SK-N-SH (cell line): ENCODE results near the gene ATF6.
"Not testable (repeated sequence)": the region's sequence is repeated elsewhere in the genome, so short reads cannot be mapped to it uniquely, and the experiment has no call there.

ENCODE experiments used
- EP300 ChIP-seq, 2 experiments: IDR thresholded peaks; 2 replicates each; pipeline versions ENCODE4 v1.4.0 to v1.6.1; 2012; ENCODE audit warnings: borderline replicate concordance in 1 of 2, low read depth in 1 of 2, low read length in 1 of 2
- EZH2phosphoT487 ChIP-seq: fragments of 200-600 bp; sonication (generic); IDR thresholded peaks from 2 replicates; pipeline ENCODE4 v1.6.1; 2017; ENCODE audit warnings: low read depth, mixed run types, mild to moderate bottlenecking, antibody characterized with exemption, moderate library complexity, borderline replicate concordance
- GABPA ChIP-seq: IDR thresholded peaks from 2 replicates; pipeline ENCODE4 v1.4.0; 2012; ENCODE audit warnings: low read depth, mild to moderate bottlenecking
- POLR2AphosphoS5 ChIP-seq: IDR thresholded peaks from 2 replicates; pipeline ENCODE4 v1.6.1; 2012; ENCODE audit warnings: low read depth, low read length
- RCOR1 ChIP-seq: fragments of 150-350 bp; IDR thresholded peaks from 2 replicates; pipeline ENCODE4 v1.6.1; 2017; ENCODE audit warnings: antibody characterized with exemption, low read length
- SMC3 ChIP-seq: IDR thresholded peaks from 2 replicates; pipeline ENCODE4 v1.6.1; 2012; ENCODE audit warnings: low read depth, low read length, improper control_type of control experiment
- TAF1 ChIP-seq: IDR thresholded peaks from 2 replicates; pipeline ENCODE4 v1.6.1; 2012; ENCODE audit warnings: low read depth, mild to moderate bottlenecking, low read length, moderate library complexity, borderline replicate concordance
- YY1 ChIP-seq: IDR thresholded peaks from 2 replicates; pipeline ENCODE4 v1.4.0; 2012; ENCODE audit warnings: low read depth, mild to moderate bottlenecking
- TF ChIP-seq, protein P1 (sequence below): fragments of 200-600 bp; sonication (generic); IDR thresholded peaks from 2 replicates; pipeline ENCODE4 v1.6.1; 2017; ENCODE audit warnings: antibody characterized with exemption, mild to moderate bottlenecking, moderate library complexity

DNA sequence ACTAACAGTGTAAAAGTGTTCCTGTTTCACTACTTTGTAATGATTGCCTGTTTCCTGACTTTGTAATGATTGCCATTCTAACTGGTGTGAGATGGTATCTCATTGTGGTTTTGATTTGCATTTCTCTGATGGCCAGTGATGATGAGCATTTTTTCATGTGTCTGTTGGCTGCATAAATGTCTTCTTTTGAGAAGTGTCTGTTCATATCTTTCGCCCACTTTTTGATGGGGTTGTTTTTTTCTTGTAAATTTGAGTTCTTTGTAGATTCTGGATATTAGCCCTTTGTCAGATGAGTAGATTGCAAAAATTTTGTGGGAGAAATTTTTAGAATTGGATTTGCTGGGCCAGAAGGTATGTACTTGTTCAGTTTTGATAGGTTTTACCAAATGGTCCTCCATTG, 43.5 kb downstream of the ATF6 start:
- TF ChIP-seq, protein P1, sequence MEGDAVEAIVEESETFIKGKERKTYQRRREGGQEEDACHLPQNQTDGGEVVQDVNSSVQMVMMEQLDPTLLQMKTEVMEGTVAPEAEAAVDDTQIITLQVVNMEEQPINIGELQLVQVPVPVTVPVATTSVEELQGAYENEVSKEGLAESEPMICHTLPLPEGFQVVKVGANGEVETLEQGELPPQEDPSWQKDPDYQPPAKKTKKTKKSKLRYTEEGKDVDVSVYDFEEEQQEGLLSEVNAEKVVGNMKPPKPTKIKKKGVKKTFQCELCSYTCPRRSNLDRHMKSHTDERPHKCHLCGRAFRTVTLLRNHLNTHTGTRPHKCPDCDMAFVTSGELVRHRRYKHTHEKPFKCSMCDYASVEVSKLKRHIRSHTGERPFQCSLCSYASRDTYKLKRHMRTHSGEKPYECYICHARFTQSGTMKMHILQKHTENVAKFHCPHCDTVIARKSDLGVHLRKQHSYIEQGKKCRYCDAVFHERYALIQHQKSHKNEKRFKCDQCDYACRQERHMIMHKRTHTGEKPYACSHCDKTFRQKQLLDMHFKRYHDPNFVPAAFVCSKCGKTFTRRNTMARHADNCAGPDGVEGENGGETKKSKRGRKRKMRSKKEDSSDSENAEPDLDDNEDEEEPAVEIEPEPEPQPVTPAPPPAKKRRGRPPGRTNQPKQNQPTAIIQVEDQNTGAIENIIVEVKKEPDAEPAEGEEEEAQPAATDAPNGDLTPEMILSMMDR = not testable (repeated sequence)
- TF ChIP-seq YY1; TAF1; POLR2AphosphoS5; SMC3; RCOR1; EP300 (IDR thresholded peaks at IDR 0.05; ENCODE audit: borderline replicate concordance in 1 of 2, low read depth in 1 of 2, low read length in 1 of 2); GABPA; EZH2phosphoT487: not testable (repeated sequence)
